H1 (cell line): ENCODE results near the gene PCDHGA1. TPM values are rescaled to one million over a fixed set of nuclear protein-coding genes. Genes with fewer than 3 reads are reported as not detected.

Source experiments
- NANOG ChIP-seq: IDR thresholded peaks from 2 replicates; pipeline ENCODE4 v1.6.1; 2011; ENCODE audit warnings: low read length, low read depth, mild to moderate bottlenecking, inconsistent platforms; ENCODE audit not compliant: insufficient read depth, poor library complexity, severe bottlenecking
- polyA plus RNA-seq, 7 experiments: library from polyadenylated mRNA; depleted of rRNA in 3 of 7; stranded (reverse) in 5 of 7; unstranded in 2 of 7; fragments of >200 nt in 5 of 7; fragments of 200-250 nt in 2 of 7; gene quantifications; 1 replicate in 5 of 7; 2 replicates in 1 of 7; 4 replicates in 1 of 7; pipeline versions ENCODE4 v1.2.1 to v1.2.3, GENCODE V29; 2011 to 2013; ENCODE audit warnings: missing spikeins in 2 of 7, mixed read lengths in 2 of 7
- total RNA-seq: library from RNA; stranded (reverse); fragmentation: NEBNext Ultra II Directional; extraction: Animal tissue kit (Norgen Biotek cat#: 25700); gene quantifications from 2 replicates; pipeline ENCODE4 v1.2.1, GENCODE V29; 2021

Gene PCDHGA1
- total and polyA plus RNA-seq, 2 of the 8 experiments (the other 6 are each of a cell fraction or from before 2014, with no cell fraction given): 0.57 to 0.89 TPM

GRCh38 chr5:141354900-141355469, 24.7 kb downstream of the PCDHGA1 start, which contains the start of gene PCDHGA4 (continued):
- TF ChIP-seq NANOG: no peak
